IPS-18c (cell line): Measurements from ENCODE around the gene CCDC110.
"Not testable (repeated sequence)": the region's sequence is repeated elsewhere in the genome, so short reads cannot be mapped to it uniquely, and the experiment has no call there.

Source experiments
- H3K4me3 ChIP-seq: 2 replicates; pipeline ENCODE4 v1.7.0; 2013; ENCODE audit warnings: low read depth, mild to moderate bottlenecking, low read length, moderate library complexity; ENCODE audit not compliant: insufficient read depth
- H3K9me3 ChIP-seq: one replicate; pipeline ENCODE4 v1.6.1; 2013; ENCODE audit warnings: mild to moderate bottlenecking, low read length, moderate library complexity; ENCODE audit not compliant: control insufficient read depth, insufficient read depth

The CCDC110 gene

GRCh38 chr4:185471235-185472102, at the start of gene CCDC110:
Gene CCDC110 (minus strand): TSS chr4:185471733. CDS start chr4:185471683, 50 bp downstream.
- Histone ChIP-seq H3K4me3 (peak within 1 kb of the TSS; percentile 86), H3K9me3 (peaks cover 2% of the 10 kb centered on the region)

- no peak overlapping the region for H3K4me3 ChIP-seq
- no peaks in the 10 kb centered on the region for H3K9me3 ChIP-seq
Observed at GRCh38 chr4:185520119-185520518, 48.6 kb upstream of the CCDC110 start.

GRCh38 chr4:185518494-185518893, 47.0 kb upstream of the CCDC110 start:
- Histone ChIP-seq H3K4me3 (no peak overlapping the region), H3K9me3 (no peaks in the 10 kb centered on the region)

- Histone ChIP-seq H3K9me3 (no peaks in the 10 kb centered on the region), H3K4me3 (no peak overlapping the region)
Observed at GRCh38 chr4:185518069-185518468, 46.5 kb upstream of the CCDC110 start.

GRCh38 chr4:185515248-185515647, 43.7 kb upstream of the CCDC110 start:
- Histone ChIP-seq H3K9me3 (no peaks in the 10 kb centered on the region), H3K4me3 (no peak overlapping the region)

GRCh38 chr4:185514182-185514697, 42.7 kb upstream of the CCDC110 start:
- no peak overlapping the region for H3K4me3 ChIP-seq

GRCh38 chr4:185513489-185514181, 42.1 kb upstream of the CCDC110 start:
- Histone ChIP-seq H3K4me3 (no peak overlapping the region), H3K9me3 (no peaks in the 10 kb centered on the region)

More at GRCh38 chr4:185514182-185514697, 42.7 kb upstream of the CCDC110 start:
- H3K9me3 ChIP-seq: no peaks in the 10 kb centered on the region

- Histone ChIP-seq H3K9me3 (no peaks in the 10 kb centered on the region), H3K4me3 (no peak overlapping the region)
Observed at GRCh38 chr4:185512516-185512915, 41.0 kb upstream of the CCDC110 start.

- not testable (repeated sequence) for H3K4me3 ChIP-seq, H3K9me3 ChIP-seq
Observed at GRCh38 chr4:185511243-185511642, 39.7 kb upstream of the CCDC110 start.

GRCh38 chr4:185510806-185511205, 39.3 kb upstream of the CCDC110 start:
- H3K4me3 ChIP-seq: no peak overlapping the region
- H3K9me3 ChIP-seq: no peaks in the 10 kb centered on the region

GRCh38 chr4:185508181-185508580, 36.6 kb upstream of the CCDC110 start:
- H3K9me3 ChIP-seq: no peaks in the 10 kb centered on the region
- no peak overlapping the region for H3K4me3 ChIP-seq

GRCh38 chr4:185506422-185506821, 34.9 kb upstream of the CCDC110 start:
- no peak overlapping the region for H3K4me3 ChIP-seq
- H3K9me3 ChIP-seq: no peaks in the 10 kb centered on the region

GRCh38 chr4:185504098-185505047, 32.8 kb upstream of the CCDC110 start:
- Histone ChIP-seq H3K9me3 (peaks cover 3% of the 10 kb centered on the region), H3K4me3 (no peak overlapping the region)

- Histone ChIP-seq H3K9me3 (peaks cover 3% of the 10 kb centered on the region), H3K4me3 (no peak overlapping the region)
Observed at GRCh38 chr4:185502386-185502785, 30.9 kb upstream of the CCDC110 start.

- peaks cover 3% of the 10 kb centered on the region for H3K9me3 ChIP-seq
- no peak overlapping the region for H3K4me3 ChIP-seq
Observed at GRCh38 chr4:185500576-185500975, 29.0 kb upstream of the CCDC110 start.

GRCh38 chr4:185500035-185500434, 28.5 kb upstream of the CCDC110 start:
- no peak overlapping the region for H3K4me3 ChIP-seq
- H3K9me3 ChIP-seq: peaks cover 3% of the 10 kb centered on the region

- Histone ChIP-seq H3K4me3 (no peak overlapping the region), H3K9me3 (no peaks in the 10 kb centered on the region)
Observed at GRCh38 chr4:185488650-185489049, 17.1 kb upstream of the CCDC110 start.
